Measurements from ENCODE around the gene SAPCD2. TPM values are rescaled to one million over a fixed set of nuclear protein-coding genes. Genes with fewer than 3 reads are reported as not detected.

Gene SAPCD2
- total RNA-seq, 1 donor from 2014 or later: 13.5 TPM

GRCh38 chr9:137071282-137071681 lies 925 bp upstream of the SAPCD2 start:
- Mint-ChIP-seq H3K9me3 (ENCODE audit: unreplicated experiment) (peaks cover 10% of the 10 kb centered on the region), H3K36me3 (ENCODE audit: unreplicated experiment) (no peaks in the 10 kb centered on the region), H3K4me3 (ENCODE audit: unreplicated experiment) (peak overlapping the region; percentile 87), H3K27me3 (ENCODE audit: unreplicated experiment) (peaks cover 9% of the 10 kb centered on the region), H3K4me1 (ENCODE audit: low read depth, unreplicated experiment) (peaks cover 8% of the 10 kb centered on the region), H3K27ac (ENCODE audit: unreplicated experiment) (peak overlapping the region; percentile 93)
- DNase-seq: no peak
- TF ChIP-seq CTCF (IDR thresholded peaks at IDR 0.05; ENCODE audit: partially characterized antibody, unreplicated experiment): no peak

- peak; percentile 37 for TF ChIP-seq CTCF (IDR thresholded peaks at IDR 0.05; ENCODE audit: partially characterized antibody, unreplicated experiment)
- Mint-ChIP-seq H3K4me3 (ENCODE audit: unreplicated experiment) (peak overlapping the region; percentile 87), H3K27me3 (ENCODE audit: unreplicated experiment) (peaks cover 9% of the 10 kb centered on the region), H3K9me3 (ENCODE audit: unreplicated experiment) (peaks cover 10% of the 10 kb centered on the region), H3K27ac (ENCODE audit: unreplicated experiment) (peak overlapping the region; percentile 93), H3K36me3 (ENCODE audit: unreplicated experiment) (no peaks in the 10 kb centered on the region), H3K4me1 (ENCODE audit: low read depth, unreplicated experiment) (peaks cover 8% of the 10 kb centered on the region)
- DNase-seq: peak; percentile 79
These were observed 534 bp upstream of the SAPCD2 start for GRCh38 chr9:137070906-137071275.

GRCh38 chr9:137069508-137070091 lies 757 bp downstream of the SAPCD2 start:
- H3K4me1 Mint-ChIP-seq (ENCODE audit: low read depth, unreplicated experiment): peaks cover 8% of the 10 kb centered on the region

GRCh38 chr9:137068539-137069507 lies 1.5 kb downstream of the SAPCD2 start:
- no peak for TF ChIP-seq CTCF (IDR thresholded peaks at IDR 0.05; ENCODE audit: partially characterized antibody, unreplicated experiment)
- H3K4me1 Mint-ChIP-seq (ENCODE audit: low read depth, unreplicated experiment): peaks cover 8% of the 10 kb centered on the region
- DNase-seq: no peak
- H3K4me3 Mint-ChIP-seq (ENCODE audit: unreplicated experiment): peak overlapping the region; percentile 67
- H3K27ac Mint-ChIP-seq (ENCODE audit: unreplicated experiment): no peak overlapping the region
- peaks cover 9% of the 10 kb centered on the region for H3K9me3 Mint-ChIP-seq (ENCODE audit: unreplicated experiment)
- H3K27me3 Mint-ChIP-seq (ENCODE audit: unreplicated experiment): peaks cover 7% of the 10 kb centered on the region
- H3K36me3 Mint-ChIP-seq (ENCODE audit: unreplicated experiment): no peaks in the 10 kb centered on the region

More at GRCh38 chr9:137069508-137070091, 757 bp downstream of the SAPCD2 start:
- peaks cover 10% of the 10 kb centered on the region for H3K9me3 Mint-ChIP-seq (ENCODE audit: unreplicated experiment)
- peaks cover 8% of the 10 kb centered on the region for H3K27me3 Mint-ChIP-seq (ENCODE audit: unreplicated experiment)
- peak; percentile 55 for DNase-seq
- H3K4me3 Mint-ChIP-seq (ENCODE audit: unreplicated experiment): peak overlapping the region; percentile 63
- H3K27ac Mint-ChIP-seq (ENCODE audit: unreplicated experiment): no peak overlapping the region
- H3K36me3 Mint-ChIP-seq (ENCODE audit: unreplicated experiment): no peaks in the 10 kb centered on the region
- TF ChIP-seq CTCF (IDR thresholded peaks at IDR 0.05; ENCODE audit: partially characterized antibody, unreplicated experiment): no peak

Data from glutamatergic neuron (in vitro differentiated cells).